ENCODE measurements around the gene ZAR1L.
"Not testable (repeated sequence)": the region's sequence is repeated elsewhere in the genome, so short reads cannot be mapped to it uniquely, and the experiment has no call there.

The ZAR1L gene, protein sequence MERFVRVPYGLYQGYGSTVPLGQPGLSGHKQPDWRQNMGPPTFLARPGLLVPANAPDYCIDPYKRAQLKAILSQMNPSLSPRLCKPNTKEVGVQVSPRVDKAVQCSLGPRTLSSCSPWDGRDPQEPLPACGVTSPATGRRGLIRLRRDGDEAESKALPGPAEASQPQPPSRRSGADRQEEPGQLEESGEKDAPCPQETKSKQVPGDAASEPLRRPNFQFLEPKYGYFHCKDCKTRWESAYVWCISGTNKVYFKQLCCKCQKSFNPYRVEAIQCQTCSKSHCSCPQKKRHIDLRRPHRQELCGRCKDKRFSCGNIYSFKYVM

DNA sequence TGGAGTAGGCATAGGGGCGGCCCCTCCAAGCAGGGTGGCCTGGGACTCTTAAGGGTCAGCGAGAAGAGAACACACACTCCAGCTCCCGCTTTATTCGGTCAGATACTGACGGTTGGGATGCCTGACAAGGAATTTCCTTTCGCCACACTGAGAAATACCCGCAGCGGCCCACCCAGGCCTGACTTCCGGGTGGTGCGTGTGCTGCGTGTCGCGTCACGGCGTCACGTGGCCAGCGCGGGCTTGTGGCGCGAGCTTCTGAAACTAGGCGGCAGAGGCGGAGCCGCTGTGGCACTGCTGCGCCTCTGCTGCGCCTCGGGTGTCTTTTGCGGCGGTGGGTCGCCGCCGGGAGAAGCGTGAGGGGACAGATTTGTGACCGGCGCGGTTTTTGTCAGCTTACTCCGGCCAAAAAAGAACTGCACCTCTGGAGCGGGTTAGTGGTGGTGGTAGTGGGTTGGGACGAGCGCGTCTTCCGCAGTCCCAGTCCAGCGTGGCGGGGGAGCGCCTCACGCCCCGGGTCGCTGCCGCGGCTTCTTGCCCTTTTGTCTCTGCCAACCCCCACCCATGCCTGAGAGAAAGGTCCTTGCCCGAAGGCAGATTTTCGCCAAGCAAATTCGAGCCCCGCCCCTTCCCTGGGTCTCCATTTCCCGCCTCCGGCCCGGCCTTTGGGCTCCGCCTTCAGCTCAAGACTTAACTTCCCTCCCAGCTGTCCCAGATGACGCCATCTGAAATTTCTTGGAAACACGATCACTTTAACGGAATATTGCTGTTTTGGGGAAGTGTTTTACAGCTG lies at the start of gene ZAR1L, which contains the start of gene BRCA2:
Gene ZAR1L, minus strand, starts transcription at position 126 of the 790 bp plus-strand sequence. CDS start 3,438 bp downstream, outside the sequence.
Gene BRCA2, plus strand, starts transcription at position 271 of the 790 bp plus-strand sequence. CDS start 953 bp downstream, outside the sequence.
- peak; percentile 91 for DNase-seq

DNA sequence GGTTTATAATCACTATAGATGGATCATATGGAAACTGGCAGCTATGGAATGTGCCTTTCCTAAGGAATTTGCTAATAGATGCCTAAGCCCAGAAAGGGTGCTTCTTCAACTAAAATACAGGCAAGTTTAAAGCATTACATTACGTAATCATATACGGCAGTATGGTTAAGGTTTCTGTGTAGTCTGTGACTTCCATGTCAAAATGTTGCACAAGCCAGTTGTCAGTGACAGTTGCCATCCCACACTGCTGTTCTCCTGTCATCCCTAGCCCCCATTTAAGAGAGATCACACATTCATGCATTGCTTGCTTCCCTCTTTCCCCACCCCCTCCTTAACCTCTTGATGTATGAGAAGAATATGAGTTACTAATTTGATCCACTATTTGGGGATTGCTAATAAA lies 47.4 kb upstream of the ZAR1L start:
- DNase-seq = no peak

DNA sequence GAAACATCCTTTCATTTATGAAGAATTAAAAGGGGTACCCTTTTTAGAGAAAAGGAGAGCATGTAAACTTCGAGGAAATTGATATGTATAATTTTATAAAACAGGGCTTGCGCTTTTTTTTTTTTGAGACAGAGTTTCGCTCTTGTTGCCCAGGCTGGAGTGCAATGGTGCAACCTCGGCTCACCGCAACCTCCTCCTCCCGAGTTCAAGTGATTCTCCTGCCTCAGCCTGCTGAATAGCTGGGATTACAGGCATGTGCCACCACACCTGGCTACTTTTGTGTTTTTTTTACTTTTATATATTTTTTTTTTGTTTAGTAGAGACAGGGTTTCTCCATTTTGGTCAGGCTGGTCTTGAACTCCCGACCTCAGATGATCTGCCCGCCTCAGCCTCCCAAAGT lies 40.8 kb upstream of the ZAR1L start:
- DNase-seq = not testable (repeated sequence)

DNA sequence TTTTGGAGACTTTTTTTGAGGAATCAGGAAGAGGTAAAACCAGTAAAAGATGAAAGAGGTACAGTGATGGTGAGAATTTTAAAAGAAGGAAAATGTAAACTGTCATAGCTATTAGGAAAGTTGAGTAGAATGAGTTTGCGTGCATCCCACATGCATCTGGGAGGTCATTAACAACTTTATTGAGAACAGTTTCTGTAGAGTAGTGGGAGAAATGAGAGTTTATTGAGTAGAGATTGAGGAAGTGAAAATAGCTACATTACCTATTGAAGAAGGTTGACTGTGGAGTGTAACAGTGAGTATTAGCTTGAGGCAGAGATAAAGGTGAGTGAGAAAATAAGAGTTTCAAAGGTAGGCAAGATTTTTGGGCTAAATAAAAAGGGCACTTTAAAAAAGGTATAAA lies 38.9 kb upstream of the ZAR1L start:
- DNase-seq = no peak

DNA sequence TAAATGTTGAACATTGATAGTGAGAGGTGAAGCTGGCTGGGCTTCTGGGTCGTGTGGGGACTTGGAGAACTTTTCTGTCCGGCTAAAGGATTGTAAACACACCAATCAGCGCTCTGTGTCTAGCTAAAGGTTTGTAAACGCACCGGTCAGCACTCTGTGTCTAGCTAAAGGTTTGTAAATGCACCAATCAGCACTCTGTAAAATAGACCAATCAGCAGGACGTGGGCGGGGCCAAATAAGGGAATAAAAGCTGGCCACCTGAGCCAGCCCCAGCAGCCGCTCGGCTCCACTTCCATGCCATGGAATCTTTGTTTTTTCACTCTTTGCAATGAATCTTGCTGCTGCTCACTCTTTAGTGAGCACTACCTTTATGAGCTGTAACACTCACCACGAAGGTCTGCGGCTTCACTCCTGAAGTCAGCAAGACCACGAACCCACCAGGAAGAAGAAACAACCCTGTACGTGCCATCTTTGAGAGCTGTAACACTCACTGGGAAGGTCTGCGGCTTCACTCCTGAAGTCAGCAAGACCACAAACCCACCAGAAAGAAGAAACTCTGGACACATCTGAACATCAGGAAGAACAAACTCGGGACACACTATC lies 35.8 kb upstream of the ZAR1L start:
- not testable (repeated sequence) for DNase-seq

DNA sequence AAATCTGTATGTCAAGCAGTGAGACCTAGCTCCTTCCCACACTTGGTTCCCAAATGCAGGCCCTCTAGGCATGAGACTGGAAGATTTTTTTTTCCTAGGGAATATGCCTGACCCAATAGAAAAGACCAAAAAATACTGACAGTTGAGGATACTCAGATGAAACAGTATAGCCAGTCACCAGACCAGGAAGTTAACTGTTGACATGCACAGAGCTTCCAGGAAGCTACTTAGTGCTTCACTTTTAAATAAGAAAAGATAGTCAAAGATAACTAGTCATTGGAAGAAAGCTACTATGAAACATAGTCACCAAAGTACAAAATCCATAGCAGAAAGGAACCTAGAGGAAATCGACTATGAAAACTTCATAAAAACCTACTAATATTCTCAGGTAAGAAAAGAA lies 32.5 kb upstream of the ZAR1L start:
- DNase-seq = no peak

DNA sequence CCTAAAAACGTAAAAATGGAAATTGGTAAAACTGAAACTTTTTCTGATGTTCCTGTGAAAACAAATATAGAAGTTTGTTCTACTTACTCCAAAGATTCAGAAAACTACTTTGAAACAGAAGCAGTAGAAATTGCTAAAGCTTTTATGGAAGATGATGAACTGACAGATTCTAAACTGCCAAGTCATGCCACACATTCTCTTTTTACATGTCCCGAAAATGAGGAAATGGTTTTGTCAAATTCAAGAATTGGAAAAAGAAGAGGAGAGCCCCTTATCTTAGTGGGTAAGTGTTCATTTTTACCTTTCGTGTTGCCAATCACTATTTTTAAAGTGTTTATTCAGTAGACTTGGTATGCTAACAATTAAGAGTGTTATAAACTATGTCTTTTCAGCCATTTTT lies 25.8 kb upstream of the ZAR1L start:
- DNase-seq = no peak

DNA sequence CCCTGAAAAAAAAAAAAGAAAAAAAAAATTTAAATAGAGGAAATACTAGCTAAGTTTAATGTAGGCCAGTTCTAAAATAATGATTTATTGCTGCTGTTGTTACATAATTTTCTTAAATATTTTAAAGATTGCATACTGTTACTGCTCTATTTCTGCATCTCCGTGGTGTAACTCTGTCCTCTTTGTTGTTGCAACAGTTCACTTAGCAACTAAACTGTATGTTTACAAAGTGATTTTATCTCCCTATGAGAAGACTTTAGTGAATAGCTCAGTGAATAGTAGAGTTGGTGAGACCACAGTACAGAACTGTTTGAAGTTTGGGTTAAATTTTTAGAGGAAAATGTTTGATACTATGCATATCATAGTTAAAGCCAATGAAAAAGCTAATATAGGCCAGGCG lies 19.5 kb upstream of the ZAR1L start:
- no peak for DNase-seq

DNA sequence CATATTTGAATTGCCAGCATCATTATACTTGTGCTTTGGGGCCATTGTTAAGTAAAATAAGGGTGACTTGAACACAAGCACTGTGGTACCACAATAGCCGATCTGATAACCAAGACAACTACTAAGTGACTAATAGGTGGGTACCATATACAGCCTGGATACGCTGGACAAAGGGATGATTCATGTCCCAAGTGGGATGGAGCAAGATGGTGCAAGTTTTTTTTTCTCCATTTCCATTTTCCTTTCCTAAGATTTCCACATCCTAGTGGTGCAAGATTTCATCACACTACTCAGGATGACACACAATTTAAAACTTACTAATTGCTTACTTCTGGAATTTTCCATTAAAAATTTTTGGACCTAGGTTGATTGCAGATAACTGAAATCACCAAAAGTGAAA lies 15.3 kb upstream of the ZAR1L start:
- DNase-seq = no peak

DNA sequence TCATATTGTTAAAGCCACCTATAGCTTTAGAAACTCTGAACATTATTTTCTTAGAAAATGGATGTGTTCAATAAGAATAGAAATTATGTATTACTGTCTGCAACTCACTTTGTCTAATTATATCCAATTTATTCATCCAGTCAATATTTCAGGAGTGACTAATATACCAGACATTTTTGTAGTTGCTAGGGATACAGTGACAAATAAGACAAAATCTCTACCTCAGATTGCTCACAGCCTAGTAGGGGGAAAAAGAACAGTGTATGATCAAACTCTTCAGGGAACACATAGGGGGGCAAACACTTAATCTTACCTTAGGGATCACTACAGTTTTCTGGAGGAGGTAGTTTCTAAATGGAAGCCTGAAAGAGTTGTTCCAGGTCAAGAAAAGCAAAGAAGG lies 8.7 kb upstream of the ZAR1L start:
- no peak for DNase-seq

DNA sequence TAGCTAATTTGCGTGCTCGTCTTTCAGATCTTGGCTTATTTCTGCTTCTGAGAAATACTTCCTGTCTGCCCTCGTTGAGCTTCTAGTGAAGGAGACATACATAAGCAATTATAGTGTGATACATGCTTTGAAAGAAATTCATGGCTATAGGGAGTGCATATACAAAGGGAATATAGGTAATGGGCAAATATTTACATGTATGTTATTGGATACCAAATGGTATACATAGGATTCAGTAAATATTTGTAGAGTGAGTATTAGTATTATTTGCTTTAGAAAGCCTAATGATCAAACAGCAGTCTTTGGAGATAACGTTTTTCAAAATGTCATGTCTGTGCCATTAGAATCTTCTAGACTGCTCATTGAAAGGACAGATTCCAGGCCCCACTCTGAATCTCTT lies 5.4 kb upstream of the ZAR1L start:
- DNase-seq = no peak

DNA sequence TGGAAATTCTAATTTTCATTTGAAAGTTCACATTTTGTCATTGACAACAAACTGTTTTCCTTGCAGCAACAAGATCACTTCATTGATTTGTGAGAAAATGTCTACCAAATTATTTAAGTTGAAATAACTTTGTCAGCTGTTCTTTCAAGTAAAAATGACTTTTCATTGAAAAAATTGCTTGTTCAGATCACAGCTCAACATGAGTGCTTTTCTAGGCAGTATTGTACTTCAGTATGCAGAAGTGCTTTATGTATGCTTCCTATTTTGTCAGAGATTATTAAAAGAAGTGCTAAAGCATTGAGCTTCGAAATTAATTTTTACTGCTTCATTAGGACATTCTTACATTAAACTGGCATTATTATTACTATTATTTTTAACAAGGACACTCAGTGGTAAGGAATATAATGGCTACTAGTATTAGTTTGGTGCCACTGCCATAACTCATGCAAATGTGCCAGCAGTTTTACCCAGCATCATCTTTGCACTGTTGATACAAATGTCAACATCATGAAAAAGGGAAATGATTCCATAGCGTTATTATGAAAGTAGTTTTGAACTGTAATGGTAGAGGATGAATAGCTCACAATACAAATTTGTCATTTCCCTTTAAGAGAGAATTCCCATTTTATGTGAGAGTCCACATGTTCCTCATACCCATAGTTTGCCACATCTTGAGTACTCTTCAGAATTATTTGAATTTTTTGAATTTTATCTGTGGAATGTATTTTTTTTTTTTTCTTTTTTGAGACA lies 2.7 kb upstream of the ZAR1L start:
- no peak for DNase-seq

DNA sequence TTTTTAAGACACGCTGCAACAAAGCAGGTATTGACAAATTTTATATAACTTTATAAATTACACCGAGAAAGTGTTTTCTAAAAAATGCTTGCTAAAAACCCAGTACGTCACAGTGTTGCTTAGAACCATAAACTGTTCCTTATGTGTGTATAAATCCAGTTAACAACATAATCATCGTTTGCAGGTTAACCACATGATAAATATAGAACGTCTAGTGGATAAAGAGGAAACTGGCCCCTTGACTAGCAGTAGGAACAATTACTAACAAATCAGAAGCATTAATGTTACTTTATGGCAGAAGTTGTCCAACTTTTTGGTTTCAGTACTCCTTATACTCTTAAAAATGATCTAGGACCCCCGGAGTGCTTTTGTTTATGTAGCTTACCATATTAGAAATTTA lies 1.3 kb upstream of the ZAR1L start:
- no peak for DNase-seq

DNA sequence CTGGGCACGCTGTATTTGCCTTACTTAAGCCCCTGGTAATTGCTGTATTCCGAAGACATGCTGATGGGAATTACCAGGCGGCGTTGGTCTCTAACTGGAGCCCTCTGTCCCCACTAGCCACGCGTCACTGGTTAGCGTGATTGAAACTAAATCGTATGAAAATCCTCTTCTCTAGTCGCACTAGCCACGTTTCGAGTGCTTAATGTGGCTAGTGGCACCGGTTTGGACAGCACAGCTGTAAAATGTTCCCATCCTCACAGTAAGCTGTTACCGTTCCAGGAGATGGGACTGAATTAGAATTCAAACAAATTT lies 821 bp upstream of the ZAR1L start:
- no peak for DNase-seq

DNA sequence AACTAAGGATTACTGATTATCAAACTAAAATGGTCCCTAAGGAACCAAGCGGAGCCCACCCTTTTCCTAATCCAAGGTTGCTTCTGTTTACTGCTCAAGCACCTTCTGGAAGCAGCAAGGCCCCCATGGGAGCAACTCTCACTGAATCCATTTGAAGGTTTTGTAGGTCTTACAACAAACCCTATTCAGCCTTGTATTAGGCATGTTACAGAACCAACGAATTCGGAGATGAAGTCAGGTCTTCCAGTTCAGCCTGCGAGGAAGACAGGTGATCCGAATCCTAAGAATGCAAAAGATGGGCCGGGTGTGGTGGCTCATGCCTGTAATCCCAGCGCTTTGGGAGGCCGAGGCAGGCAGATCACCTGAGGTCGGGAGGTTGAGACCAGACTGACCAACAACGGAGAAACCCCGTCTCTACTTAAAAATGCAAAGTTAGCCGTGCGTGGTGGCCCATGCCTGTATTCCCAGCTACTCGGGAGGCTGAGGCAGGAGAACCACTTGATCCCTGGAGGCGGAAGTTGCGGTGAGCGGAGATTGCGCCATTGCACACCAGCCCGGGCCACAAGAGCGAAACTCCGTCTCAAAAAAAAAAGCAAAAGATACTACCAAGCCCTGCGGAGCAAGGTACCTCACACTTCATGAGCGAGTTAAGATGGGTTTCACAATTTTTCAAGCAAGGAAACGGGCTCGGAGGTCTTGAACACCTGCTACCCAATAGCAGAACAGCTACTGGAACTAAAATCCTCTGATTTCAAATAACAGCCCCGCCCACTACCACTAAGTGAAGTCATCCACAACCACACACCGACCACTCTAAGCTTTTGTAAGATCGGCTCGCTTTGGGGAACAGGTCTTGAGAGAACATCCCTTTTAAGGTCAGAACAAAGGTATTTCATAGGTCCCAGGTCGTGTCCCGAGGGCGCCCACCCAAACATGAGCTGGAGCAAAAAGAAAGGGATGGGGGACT lies 609 bp downstream of the ZAR1L start:
- peak; percentile 56 for DNase-seq

DNA sequence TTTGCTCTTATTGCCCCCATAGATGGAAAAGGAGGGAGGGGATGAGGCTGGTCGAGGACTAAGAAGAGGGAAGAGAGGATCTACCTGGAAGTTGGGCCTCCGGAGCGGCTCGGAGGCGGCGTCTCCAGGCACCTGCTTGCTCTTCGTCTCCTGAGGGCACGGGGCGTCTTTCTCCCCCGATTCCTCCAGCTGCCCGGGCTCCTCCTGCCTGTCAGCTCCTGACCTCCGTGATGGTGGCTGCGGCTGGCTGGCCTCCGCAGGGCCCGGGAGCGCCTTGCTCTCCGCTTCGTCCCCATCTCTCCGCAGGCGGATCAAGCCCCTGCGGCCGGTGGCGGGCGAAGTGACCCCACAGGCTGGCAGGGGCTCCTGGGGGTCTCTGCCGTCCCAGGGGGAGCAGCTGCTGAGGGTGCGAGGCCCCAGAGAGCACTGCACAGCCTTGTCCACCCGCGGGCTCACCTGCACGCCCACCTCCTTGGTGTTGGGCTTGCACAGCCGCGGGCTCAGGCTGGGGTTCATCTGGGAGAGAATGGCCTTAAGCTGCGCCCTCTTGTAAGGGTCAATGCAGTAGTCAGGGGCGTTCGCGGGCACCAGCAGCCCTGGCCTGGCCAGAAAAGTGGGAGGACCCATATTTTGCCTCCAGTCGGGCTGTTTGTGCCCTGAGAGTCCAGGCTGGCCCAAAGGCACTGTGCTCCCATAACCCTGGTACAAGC lies 3.8 kb downstream of the ZAR1L start:
- DNase-seq = no peak

DNA sequence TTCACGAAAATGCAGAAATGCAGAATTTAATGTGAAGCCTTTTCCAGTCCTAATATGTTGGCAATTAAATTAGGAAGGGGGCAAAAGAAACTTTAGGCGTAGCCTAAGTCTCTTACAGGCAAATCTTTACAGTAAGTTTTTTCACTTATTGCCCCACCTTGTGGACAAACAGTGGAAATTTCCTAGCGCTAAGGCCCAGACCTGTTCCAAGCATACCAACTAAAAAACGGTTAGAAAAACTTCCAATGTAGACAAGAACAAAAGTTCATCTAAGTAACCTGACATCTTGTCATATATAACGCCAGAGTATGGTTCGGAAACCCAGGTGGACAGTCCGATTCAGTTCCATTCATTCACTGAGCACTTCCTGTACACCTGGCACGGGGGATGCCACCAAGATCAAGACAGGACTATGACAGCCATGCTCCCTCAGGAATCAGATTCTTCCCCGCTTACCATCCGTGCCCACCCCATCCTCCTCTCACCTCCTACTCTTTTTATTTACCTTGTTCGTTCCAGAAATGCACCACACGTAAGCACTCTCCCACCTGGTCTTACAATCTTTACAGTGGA lies 4.9 kb downstream of the ZAR1L start:
- DNase-seq = peak; percentile 16

DNA sequence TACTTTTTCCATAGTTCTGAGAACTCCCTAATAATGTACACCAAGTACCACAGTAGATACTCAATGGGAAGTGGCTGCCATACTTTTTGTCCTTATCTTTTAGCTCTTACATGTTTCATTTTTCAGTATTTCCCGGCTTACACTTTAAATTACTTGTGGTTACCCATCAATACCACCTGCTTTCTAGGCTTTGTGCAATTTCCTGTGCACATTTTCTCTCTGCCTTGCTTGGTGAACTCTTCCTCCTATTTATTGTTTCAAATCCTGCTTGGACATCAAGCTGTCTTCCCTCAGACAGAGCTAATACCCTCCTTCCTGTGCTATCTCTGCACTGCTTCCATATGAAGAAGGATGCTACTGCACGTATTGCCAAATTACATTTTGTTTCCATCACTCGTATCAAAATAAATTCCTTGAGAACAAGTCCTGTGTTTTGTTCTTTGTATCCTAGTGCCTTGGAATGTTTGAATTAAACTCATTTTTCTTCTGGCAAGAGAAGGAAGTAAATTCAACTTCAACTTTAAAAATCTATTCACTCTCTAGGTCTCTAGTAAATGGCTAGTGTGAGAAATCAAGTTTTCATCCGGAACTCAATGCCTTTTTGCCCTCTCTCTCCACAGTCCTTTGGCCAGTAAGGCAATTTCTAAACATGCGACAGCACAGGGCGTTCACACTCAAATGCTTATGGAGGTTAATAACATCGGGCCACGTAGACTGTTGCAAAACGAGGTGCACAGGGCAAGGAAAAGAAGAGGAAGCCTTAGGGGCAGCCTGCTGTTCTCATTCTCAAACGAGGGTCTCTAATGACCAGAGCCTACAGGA lies 5.6 kb downstream of the ZAR1L start:
- DNase-seq = no peak

DNA sequence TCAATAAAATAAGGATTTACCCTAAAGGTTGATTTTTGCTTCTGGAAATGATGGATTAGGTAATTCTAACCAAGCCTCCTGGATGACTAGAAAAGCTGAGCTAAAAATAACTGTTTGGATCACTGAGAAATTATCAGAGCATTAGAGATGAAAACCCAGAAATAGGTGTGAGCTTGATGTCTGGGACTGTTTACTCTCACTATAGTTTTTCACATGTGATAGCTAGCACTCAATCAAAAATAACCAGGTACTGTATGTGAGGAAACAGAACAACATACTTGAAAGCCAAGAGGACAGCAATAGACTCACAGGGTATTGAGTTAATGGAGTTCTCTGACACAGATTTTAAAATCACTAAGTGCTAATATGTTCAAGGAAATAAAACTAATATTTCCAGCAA lies 9.5 kb downstream of the ZAR1L start:
- no peak for DNase-seq

DNA sequence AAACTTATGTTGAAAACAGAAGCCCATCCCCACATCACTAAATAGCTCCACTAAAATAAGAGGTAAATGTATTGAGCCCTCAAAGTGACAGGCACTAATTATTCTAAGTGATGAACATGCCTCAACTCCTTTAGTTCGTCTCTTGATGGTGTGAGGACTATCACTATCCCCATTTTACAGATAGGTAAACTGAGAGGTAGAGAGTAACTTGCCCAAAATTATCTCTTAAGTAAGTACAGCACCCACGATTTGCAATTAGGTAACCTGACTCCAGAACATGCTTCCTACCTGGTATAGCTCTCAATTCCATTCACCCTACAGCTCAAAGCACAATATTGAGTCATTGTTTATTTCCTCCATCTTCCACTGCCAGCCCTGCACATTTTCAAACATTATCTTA lies 12.7 kb downstream of the ZAR1L start:
- no peak for DNase-seq
